Measurements from ENCODE around the gene GPSM1. TPM values are rescaled to one million over a fixed set of nuclear protein-coding genes. Genes with fewer than 3 reads are reported as not detected.
"Not testable (repeated sequence)": the region's sequence is repeated elsewhere in the genome, so short reads cannot be mapped to it uniquely, and the experiment has no call there.

The GPSM1 gene
- polyA plus RNA-seq, 12 donors: 14.2 to 45.9 (median 20.8) TPM; not detected in 1

- no peak for DNase-seq
Observed at GRCh38 chr9:136392538-136393449, 65.5 kb downstream of the GPSM1 start.

GRCh38 chr9:136393531-136393930, 66.2 kb downstream of the GPSM1 start:
- no peak for DNase-seq

DNA sequence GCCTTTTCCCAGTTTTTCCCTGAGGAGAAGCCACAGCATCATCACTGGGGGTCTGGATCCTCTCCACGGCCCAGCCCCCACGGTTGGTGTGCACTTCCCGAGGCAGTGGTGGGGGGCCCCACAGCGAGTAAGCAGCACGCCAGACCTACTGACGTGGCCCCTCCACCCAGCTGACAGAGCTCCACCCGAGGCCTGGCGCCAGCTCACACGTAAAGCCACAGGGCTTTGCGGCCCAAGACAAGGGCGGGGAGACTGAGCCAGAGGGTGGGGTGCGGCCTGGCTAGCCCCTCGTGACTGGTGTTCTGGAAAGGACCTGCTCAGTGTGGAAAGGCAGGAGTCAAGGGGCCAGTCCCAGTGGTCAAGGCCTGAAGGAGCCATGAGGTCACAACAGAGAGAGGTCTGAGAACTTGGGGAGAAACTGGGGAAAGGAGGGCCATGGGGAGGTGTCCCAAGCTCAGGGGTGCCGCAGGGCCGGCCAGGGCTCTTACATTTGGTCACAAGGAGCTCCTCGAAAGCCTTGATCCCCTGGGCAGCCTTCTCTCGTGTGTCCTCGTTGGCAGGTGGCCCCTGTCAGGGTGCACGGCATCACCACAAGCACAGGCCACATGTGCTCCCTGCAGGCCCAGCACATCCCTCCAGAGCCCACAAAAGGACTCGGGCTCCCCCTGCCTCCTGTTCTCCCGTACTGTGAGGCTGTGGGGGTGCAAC, 67.1 kb downstream of the GPSM1 start:
- no peak for DNase-seq

GRCh38 chr9:136395020-136395340, 67.6 kb downstream of the GPSM1 start:
- DNase-seq: no peak

DNA sequence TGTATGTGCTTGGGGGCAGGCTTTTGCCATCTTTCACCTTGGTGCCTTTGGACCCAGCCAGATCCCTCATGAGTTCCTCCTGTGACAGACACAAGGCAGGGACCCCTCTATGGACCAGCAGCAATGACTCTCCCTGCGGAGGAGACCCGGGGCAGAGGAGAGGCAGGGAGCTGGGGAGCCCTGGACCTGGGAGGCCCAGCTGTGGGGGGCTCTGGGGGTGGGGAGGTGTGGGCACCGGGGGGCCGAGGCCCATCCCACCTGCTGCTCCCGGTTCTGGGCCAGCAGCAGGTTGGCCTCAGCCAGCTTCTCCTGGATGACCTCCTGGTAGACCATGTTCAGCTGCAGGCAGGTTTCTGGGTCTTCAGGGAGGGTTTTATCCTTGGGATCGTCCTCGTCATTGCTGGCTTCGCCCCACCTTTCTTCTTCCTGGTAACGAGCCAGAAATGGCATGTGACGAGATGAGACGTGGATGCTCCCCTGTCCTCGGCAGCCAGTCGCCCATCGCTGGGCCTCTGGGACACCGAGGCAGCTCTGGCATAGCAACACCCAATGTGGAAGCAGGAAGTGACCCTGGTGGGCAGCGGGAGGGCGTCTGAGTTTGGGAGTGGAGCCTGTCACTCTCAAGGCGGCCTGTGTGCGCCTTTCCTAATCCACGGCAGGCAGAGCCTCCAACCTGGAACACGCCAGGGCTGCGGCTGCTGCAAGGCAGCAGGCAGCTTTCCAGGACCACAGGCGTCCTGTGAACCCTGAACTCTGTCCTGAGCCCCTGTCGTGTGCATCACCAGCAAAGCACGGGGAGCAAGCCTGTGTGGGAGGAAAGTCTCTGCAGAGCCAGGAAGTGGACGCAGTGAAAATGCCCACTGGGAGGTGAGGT, 68.2 kb downstream of the GPSM1 start:
- DNase-seq: no peak

- DNase-seq: no peak
Observed at GRCh38 chr9:136396219-136396515, 68.8 kb downstream of the GPSM1 start.

- no peak for DNase-seq
Observed at GRCh38 chr9:136397643-136398042, 70.3 kb downstream of the GPSM1 start.

DNA sequence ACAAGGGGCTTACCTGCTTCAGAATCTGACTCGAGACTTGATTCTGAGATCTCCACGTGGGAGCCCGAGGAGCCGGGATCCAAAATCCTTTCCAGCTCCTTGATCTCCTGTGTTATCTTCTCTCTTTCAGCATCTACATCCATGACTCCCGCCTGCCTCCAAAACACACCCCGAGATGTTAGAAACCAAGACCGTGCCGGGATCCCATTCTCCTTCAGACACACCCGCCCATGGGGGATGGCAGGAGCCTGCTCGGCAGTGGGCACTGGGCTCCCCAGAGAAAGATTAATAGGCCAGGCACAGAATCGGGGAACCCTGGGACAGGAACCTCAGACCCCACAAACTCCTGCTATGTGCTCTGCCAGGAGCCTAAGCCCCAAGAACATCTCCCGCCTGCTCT, 70.9 kb downstream of the GPSM1 start:
- DNase-seq: no peak

- DNase-seq: no peak
Observed at GRCh38 chr9:136399176-136400037, 72.1 kb downstream of the GPSM1 start.

- DNase-seq: peak; percentile 86
Observed at GRCh38 chr9:136400038-136400834, 72.9 kb downstream of the GPSM1 start, which contains the start of gene SNAPC4. Gene SNAPC4 (minus strand): TSS chr9:136400170. CDS start chr9:136398428, 1,742 bp downstream.

DNA sequence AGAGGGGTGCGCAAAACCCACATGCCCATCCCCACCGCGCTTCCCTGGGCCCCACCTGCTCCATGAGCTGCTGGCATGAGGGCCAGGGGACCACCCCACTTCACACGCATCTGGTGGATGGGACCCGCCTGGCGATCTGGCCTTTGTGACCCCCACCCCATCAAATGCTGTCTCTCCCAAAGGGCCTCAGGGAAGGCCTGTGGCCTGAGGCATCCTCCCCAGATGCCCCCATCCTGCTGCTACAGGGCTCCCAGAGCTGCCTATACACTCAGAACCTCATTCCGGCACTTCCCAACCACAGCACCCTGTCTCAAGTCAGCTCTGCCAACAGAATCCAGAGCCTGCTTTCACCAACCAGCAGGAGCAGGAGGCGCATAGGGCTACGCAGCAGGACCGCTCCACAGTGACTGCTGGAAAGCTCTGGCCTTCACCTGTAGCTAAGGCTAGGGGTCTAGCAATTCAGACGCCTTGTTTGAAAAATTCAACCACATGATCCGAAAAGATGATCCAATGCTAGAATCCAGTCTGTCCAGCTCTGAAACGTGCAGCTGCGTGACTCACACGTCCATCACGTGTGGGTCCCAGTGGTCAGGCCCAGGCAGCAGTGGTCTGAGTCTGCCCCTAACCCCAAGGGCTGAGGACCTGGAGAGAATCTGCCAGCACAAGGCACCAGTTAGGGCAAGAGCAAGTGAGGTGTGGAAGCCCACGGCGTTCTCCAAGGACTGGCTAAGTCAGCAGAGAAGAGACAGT, 74.0 kb downstream of the GPSM1 start:
- DNase-seq: no peak

- DNase-seq: no peak
Observed at GRCh38 chr9:136402067-136402466, 74.7 kb downstream of the GPSM1 start.

DNA sequence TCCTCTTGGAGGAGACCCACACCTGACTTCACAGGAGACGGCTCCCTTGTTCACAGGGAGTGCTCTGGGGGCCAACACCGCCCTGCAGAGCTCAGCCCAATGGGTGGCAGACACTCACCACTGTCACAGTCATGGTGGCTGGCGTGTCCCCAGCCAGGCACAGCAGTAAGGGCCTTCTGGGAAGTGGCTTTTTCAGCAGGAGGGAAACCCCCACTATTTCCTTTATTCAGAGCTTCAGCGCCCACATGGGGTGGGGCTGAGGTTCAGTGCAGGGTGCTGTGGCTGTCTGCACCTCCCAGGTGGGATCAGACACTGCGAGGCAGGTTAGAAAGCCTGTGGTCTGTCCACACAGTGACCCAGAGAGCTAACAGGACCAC, 76.2 kb downstream of the GPSM1 start:
- no peak for DNase-seq

- no peak for DNase-seq
Observed at GRCh38 chr9:136403915-136404800, 76.8 kb downstream of the GPSM1 start.

GRCh38 chr9:136404801-136405136, 77.4 kb downstream of the GPSM1 start:
- no peak for DNase-seq

- no peak for DNase-seq
Observed at GRCh38 chr9:136405481-136405880, 78.1 kb downstream of the GPSM1 start.

- DNase-seq: not testable (repeated sequence)
Observed at GRCh38 chr9:136405904-136406303, 78.6 kb downstream of the GPSM1 start.

DNA sequence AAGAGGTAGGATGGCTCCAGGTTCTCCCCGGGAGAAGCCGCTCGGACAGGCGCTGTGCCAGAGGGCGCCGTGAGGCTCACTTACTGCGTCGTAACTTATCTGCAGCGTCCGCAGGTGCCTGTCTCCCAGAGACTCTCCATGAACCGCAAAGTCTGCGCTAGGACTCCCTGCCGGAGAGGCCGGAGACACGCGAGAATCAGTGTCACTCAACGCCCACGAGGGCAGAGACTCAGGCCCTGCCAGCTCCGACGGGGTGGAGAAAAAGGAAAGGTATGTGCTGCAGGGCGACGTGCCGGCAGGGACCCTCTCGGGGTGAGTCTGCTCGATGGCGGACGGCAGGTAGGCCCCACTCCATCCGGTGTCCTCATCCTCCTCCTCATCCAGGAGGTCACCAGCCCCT, 79.7 kb downstream of the GPSM1 start:
- not testable (repeated sequence) for DNase-seq

DNA sequence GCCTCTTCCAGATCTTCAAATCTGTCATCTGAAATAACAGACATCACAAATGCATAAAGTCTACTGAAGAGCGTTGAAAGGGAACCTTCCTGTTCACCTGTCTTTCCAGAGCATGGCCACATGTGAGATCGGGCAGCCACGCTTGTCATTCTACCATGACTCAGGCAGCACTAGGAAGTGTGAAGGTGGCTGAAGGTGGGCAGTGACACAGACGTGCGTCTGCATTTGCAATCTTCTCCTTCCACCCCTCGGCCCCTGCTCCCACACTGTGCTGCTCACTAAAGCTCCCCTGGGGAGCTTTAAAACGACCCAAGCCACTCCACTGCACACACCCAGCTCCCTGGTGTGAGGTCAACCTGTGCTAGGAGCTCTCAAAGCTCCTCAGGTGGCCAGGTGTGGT, 80.6 kb downstream of the GPSM1 start:
- no peak for DNase-seq
